ENCODE data around the gene KRTAP15-1.

KRTAP15-1 gene

DNA sequence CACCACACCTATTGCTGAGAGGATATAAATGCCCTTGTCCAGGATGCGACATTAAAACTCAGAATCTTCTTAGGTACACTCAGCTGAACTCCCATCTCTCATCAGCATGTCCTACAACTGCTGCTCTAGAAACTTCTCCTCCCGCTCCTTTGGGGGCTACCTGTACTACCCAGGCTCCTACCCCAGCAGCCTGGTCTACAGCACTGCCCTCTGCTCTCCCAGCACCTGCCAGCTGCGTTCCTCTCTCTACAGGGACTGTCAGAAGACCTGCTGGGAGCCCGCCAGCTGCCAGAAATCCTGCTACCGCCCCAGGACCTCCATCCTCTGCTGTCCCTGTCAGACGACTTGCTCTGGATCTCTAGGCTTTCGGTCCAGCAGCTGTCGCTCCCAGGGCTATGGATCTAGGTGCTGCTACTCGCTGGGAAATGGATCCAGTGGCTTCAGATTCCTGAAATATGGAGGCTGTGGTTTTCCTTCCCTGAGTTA, 9.9 kb upstream of the KRTAP15-1 start, which contains the start of gene KRTAP13-4:
Gene KRTAP13-4, plus strand, starts transcription at position 51 of the 486 bp plus-strand sequence. Its CDS starts 56 bp downstream, at position 107.
- Histone ChIP-seq H3K27ac (no peak within 1 kb of the TSS), H3K4me3 (no peak within 1 kb of the TSS)
- TF ChIP-seq, protein P1, sequence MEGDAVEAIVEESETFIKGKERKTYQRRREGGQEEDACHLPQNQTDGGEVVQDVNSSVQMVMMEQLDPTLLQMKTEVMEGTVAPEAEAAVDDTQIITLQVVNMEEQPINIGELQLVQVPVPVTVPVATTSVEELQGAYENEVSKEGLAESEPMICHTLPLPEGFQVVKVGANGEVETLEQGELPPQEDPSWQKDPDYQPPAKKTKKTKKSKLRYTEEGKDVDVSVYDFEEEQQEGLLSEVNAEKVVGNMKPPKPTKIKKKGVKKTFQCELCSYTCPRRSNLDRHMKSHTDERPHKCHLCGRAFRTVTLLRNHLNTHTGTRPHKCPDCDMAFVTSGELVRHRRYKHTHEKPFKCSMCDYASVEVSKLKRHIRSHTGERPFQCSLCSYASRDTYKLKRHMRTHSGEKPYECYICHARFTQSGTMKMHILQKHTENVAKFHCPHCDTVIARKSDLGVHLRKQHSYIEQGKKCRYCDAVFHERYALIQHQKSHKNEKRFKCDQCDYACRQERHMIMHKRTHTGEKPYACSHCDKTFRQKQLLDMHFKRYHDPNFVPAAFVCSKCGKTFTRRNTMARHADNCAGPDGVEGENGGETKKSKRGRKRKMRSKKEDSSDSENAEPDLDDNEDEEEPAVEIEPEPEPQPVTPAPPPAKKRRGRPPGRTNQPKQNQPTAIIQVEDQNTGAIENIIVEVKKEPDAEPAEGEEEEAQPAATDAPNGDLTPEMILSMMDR (IDR thresholded peaks at IDR 0.05), result no peak
- DNase-seq (ENCODE audit: low spot score), result no peak

DNA sequence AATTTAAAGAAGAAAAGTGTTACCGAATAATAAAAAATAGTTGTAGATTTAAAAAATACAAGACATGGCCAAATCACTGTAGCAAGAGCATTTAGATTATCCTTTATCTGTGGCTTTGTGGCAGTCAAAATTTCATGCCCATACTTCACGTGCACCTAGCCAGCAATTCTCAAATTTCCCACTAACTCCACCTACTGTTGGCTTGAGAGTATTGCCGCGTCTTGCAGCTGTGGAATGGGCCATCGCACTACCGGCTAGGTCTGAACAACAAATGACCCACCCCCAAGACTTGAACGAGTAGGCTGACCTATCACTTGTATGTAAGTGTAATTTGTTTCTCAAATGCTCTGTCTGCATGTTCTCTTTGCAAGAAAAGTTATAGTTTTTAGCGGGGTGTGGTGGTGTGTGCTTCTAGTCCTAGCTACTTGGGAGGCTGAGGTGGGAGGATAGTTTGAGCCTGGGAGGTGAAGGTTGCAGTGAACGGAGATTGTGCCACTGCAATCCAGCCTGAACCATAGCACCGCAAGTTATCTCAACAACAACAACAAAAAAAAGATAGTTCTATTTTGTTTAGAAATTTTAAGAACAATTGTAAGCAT, 5.9 kb upstream of the KRTAP15-1 start:
- H3K27ac ChIP-seq, result no peak overlapping the region
- no peak for DNase-seq (ENCODE audit: low spot score)
- TF ChIP-seq, protein P1 (IDR thresholded peaks at IDR 0.05), result peak; percentile 47
- no peak overlapping the region for H3K4me3 ChIP-seq

DNA sequence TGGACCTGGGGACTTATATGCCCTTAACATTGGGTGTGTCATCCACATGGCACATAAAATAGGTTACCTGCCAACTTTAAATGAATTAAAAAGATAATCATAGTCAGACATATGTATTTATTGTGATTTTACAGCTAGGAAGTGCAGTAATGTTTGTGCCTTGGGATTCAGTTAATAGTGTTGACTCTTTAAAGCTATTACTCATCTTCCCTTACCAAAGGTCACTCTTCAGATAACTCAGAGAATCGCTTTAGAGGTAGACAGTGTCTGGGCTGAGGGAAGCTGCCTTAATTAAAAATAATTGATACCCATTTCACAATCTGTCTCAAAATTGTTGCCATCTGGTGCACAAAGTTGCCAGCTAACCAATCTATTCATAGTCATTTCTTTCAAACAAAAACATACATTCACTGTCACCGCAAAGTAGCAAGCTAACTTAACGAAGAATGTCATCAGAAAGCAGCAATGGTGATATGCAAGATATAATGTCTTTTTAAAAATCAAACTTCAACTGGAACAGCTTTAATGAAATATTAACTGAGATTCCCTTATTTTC, 3.0 kb upstream of the KRTAP15-1 start:
- H3K27ac ChIP-seq, result no peak overlapping the region
- TF ChIP-seq, protein P1 (IDR thresholded peaks at IDR 0.05), result no peak
- no peak for DNase-seq (ENCODE audit: low spot score)
- H3K4me3 ChIP-seq, result no peak overlapping the region

DNA sequence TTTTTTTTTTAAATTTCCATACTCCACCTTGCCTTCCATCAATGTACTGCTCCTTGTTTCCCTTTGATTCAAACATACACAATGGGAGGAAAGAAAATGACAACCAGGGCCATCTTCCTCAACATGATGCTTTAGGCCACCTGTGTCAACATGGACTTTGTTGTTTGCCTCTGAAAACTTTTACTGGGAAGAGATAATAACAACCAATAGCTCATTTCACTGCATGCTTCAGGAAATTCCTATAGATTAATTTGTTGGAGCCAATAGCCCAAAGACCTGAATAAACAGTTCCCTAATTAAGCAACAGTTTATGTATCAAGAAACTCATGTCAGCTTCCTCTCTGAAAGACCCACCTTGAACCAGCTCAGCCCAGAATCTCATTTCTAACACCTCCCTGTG, 3.2 kb downstream of the KRTAP15-1 start:
- no peak overlapping the region for H3K4me3 ChIP-seq
- TF ChIP-seq, protein P1 (IDR thresholded peaks at IDR 0.05), result no peak
- no peak for DNase-seq (ENCODE audit: low spot score)
- no peak overlapping the region for H3K27ac ChIP-seq

DNA sequence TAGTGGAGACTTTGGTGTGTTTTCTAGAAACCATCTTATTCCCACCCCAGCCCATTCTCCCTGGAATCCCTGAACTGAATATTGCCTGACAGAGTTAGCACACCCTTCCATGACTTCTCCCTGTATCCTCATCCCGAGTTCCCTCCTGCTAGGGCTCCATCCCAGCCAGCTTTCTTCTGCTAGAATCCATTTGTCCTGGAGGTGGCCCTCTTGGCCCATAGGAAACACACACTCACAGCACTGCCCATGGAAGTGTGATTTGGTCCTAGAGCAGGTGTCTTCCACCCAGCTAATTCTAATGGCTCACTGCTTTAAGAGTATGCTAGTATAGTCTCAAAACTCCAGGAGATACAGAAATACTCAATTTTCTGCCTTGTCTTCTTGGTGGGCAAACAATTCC, 4.1 kb downstream of the KRTAP15-1 start:
- TF ChIP-seq, protein P1 (IDR thresholded peaks at IDR 0.05), result no peak
- H3K4me3 ChIP-seq, result no peak overlapping the region
- DNase-seq (ENCODE audit: low spot score), result no peak
- H3K27ac ChIP-seq, result no peak overlapping the region

DNA sequence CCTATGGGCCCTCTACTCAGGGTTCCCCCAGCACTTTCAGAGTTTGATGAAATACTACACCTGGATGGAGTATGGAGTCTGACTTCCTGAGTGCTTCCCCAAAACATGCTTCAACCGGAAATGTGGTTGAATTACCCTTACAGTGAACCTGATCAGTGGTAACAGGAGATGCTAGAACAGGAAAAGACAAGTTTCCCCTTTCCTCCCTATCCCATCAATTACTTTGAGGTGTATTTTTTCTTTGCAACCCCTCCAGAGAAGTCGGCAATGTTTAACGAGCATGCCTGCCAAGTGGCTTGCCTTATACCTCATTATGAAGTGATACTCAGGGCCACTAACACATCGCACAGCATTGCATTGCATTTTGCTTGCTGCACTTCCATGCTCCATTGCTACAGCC, 7.0 kb downstream of the KRTAP15-1 start:
- no peak for DNase-seq (ENCODE audit: low spot score)
- Histone ChIP-seq H3K27ac (no peak overlapping the region), H3K4me3 (no peak overlapping the region)
- TF ChIP-seq, protein P1 (IDR thresholded peaks at IDR 0.05), result no peak

DNA sequence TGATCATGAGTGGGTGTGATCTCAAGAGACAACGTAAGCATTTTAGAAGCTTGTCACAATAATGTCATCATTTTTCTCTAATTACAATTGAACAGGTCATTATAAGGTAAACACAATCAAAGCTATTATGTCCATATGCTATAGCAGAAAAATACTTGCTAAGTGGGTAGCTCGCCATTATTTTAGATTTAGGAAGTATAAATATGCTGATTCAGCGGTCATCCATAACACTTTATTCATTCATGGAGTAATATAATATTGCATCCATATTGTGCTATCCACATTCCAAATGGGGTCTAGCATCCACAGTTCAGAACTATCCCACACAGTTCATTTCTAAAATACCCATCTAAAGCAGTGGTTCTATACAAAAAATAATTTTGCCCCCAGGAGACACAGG, 8.4 kb downstream of the KRTAP15-1 start:
- no peak overlapping the region for H3K27ac ChIP-seq
- DNase-seq (ENCODE audit: low spot score), result no peak
- TF ChIP-seq, protein P1 (IDR thresholded peaks at IDR 0.05), result no peak
- H3K4me3 ChIP-seq, result no peak overlapping the region

Measured in coronary artery (tissue), 2 donors.